GM13977 (cell line): ENCODE measurements around the gene ENOPH1.
"Not testable (repeated sequence)": the region's sequence is repeated elsewhere in the genome, so short reads cannot be mapped to it uniquely, and the experiment has no call there.

Experiments used
- DNase-seq: peaks from one replicate; pipeline ENCODE4 v3.0.0; 2012; ENCODE audit warnings: low spot score
- CTCF ChIP-seq: IDR thresholded peaks from 2 replicates; pipeline ENCODE4 v1.5.1; 2012; ENCODE audit warnings: mild to moderate bottlenecking, control low read depth; ENCODE audit not compliant: insufficient read depth; ENCODE audit errors: extremely low read depth, missing control alignments
- in situ Hi-C: fragments of 300-500 bp; cut with MboI; formaldehyde crosslinking; loops from one replicate; pipeline ENCODE4 v1.12.0; 2022; ENCODE audit warnings: low sequenced_read_pairs, low pct_unique_long_range_greater_than_20kb, mixed read lengths, inconsistent platforms; ENCODE audit not compliant: unreplicated experiment

The ENOPH1 gene

GRCh38 chr4:82394896-82395295, 35.5 kb upstream of the ENOPH1 start:
- in situ Hi-C loops, result no loop called here
- no peak for TF ChIP-seq CTCF
- no peak for DNase-seq

- in situ Hi-C loops, result no loop called here
- DNase-seq, result no peak
- no peak for TF ChIP-seq CTCF
These were observed 32.9 kb upstream of the ENOPH1 start for GRCh38 chr4:82397527-82397926.

- TF ChIP-seq CTCF, result no peak
- DNase-seq, result no peak
- in situ Hi-C loops, result no loop called here
These were observed 32.1 kb upstream of the ENOPH1 start for GRCh38 chr4:82398263-82398662.

- no peak for DNase-seq
- TF ChIP-seq CTCF, result no peak
- in situ Hi-C loops, result no loop called here
These were observed 28.8 kb upstream of the ENOPH1 start for GRCh38 chr4:82401600-82401999.

GRCh38 chr4:82402196-82402775, 28.1 kb upstream of the ENOPH1 start:
- in situ Hi-C loops, result no loop called here
- TF ChIP-seq CTCF, result no peak
- DNase-seq, result no peak

- in situ Hi-C loops, result no loop called here
- DNase-seq, result no peak
- no peak for TF ChIP-seq CTCF
These were observed 26.7 kb upstream of the ENOPH1 start for GRCh38 chr4:82403725-82404124.

GRCh38 chr4:82415061-82415460, 15.3 kb upstream of the ENOPH1 start:
- in situ Hi-C loops, DNase-seq: not testable (repeated sequence)
